Duodenal mucosa (tissue), 2 donors: ENCODE results near the gene LRMDA.

Experiments used
- H3K27ac ChIP-seq: one replicate; pipeline ENCODE4 v1.7.0; 2013; ENCODE audit warnings: low read depth, low read length
- H3K27me3 ChIP-seq, 2 donors: one replicate each; pipeline ENCODE4 v1.7.0; 2013; ENCODE audit warnings: low read length in 2 of 2, control low read depth in 1 of 2; ENCODE audit not compliant: insufficient read depth in 2 of 2, control insufficient read depth in 1 of 2
- H3K36me3 ChIP-seq, 2 donors: one replicate each; pipeline ENCODE4 v1.7.0; 2013; ENCODE audit warnings: low read length in 2 of 2, control low read depth in 1 of 2; ENCODE audit not compliant: insufficient read depth in 2 of 2, control insufficient read depth in 1 of 2
- H3K4me1 ChIP-seq, 2 donors: one replicate each; pipeline ENCODE4 v1.7.0; 2013; ENCODE audit warnings: low read length in 2 of 2, control low read depth in 1 of 2; ENCODE audit not compliant: insufficient read depth in 2 of 2, control insufficient read depth in 1 of 2
- H3K4me3 ChIP-seq, 2 donors: one replicate each; pipeline ENCODE4 v1.7.0; 2013; ENCODE audit warnings: low read length in 2 of 2, low read depth in 1 of 2
- H3K9ac ChIP-seq, 2 donors: one replicate each; pipeline ENCODE4 v1.7.0; 2013; ENCODE audit warnings: low read length in 2 of 2, low read depth in 1 of 2
- H3K9me3 ChIP-seq, 2 donors: one replicate each; pipeline ENCODE4 v1.7.0; 2013; ENCODE audit warnings: low read length in 2 of 2, control low read depth in 1 of 2; ENCODE audit not compliant: control insufficient read depth in 1 of 2

Gene LRMDA

GRCh38 chr10:75530299-75530698 lies 98.9 kb downstream of the LRMDA start:
- Histone ChIP-seq H3K9me3 (no peaks in the 10 kb centered on the region), H3K27ac (no peak overlapping the region), H3K4me1 (no peaks in the 10 kb centered on the region), H3K9ac (no peak overlapping the region), H3K36me3 (no peaks in the 10 kb centered on the region), H3K4me3 (no peak overlapping the region), H3K27me3 (no peaks in the 10 kb centered on the region)

- H3K27ac ChIP-seq: no peak overlapping the region
- H3K4me1 ChIP-seq: no peaks in the 10 kb centered on the region
- H3K4me3 ChIP-seq: no peak overlapping the region
- no peak overlapping the region for H3K9ac ChIP-seq
- H3K27me3 ChIP-seq: no peaks in the 10 kb centered on the region
- H3K9me3 ChIP-seq: no peaks in the 10 kb centered on the region
- no peaks in the 10 kb centered on the region for H3K36me3 ChIP-seq
Observed at GRCh38 chr10:75531571-75532031, 100.2 kb downstream of the LRMDA start.

GRCh38 chr10:75532253-75532924 lies 101.0 kb downstream of the LRMDA start:
- Histone ChIP-seq H3K9me3 (no peaks in the 10 kb centered on the region), H3K36me3 (no peaks in the 10 kb centered on the region), H3K4me1 (no peaks in the 10 kb centered on the region), H3K4me3 (no peak overlapping the region), H3K27ac (no peak overlapping the region), H3K27me3 (no peaks in the 10 kb centered on the region), H3K9ac (no peak overlapping the region)

GRCh38 chr10:75538144-75538543 lies 106.7 kb downstream of the LRMDA start:
- no peaks in the 10 kb centered on the region for H3K27me3 ChIP-seq
- H3K27ac ChIP-seq: no peak overlapping the region
- H3K36me3 ChIP-seq: no peaks in the 10 kb centered on the region
- no peak overlapping the region for H3K9ac ChIP-seq
- H3K4me1 ChIP-seq: no peaks in the 10 kb centered on the region
- H3K9me3 ChIP-seq: no peaks in the 10 kb centered on the region
- no peak overlapping the region for H3K4me3 ChIP-seq

GRCh38 chr10:75538765-75539164 lies 107.3 kb downstream of the LRMDA start:
- Histone ChIP-seq H3K4me1 (no peaks in the 10 kb centered on the region), H3K9me3 (no peaks in the 10 kb centered on the region), H3K4me3 (no peak overlapping the region), H3K27me3 (no peaks in the 10 kb centered on the region), H3K27ac (no peak overlapping the region), H3K36me3 (no peaks in the 10 kb centered on the region), H3K9ac (no peak overlapping the region)

GRCh38 chr10:75540357-75540966 lies 109.0 kb downstream of the LRMDA start:
- no peaks in the 10 kb centered on the region for H3K27me3 ChIP-seq
- H3K36me3 ChIP-seq: no peaks in the 10 kb centered on the region
- no peak overlapping the region for H3K27ac ChIP-seq
- H3K9me3 ChIP-seq: no peaks in the 10 kb centered on the region
- no peak overlapping the region for H3K9ac ChIP-seq
- no peaks in the 10 kb centered on the region for H3K4me1 ChIP-seq
- H3K4me3 ChIP-seq: no peak overlapping the region

- Histone ChIP-seq H3K27ac (no peak overlapping the region), H3K36me3 (no peaks in the 10 kb centered on the region), H3K9ac (no peak overlapping the region), H3K4me3 (no peak overlapping the region), H3K9me3 (no peaks in the 10 kb centered on the region), H3K4me1 (no peaks in the 10 kb centered on the region), H3K27me3 (no peaks in the 10 kb centered on the region)
Observed at GRCh38 chr10:75540981-75541380, 109.6 kb downstream of the LRMDA start.

GRCh38 chr10:75541411-75541810 lies 110.0 kb downstream of the LRMDA start:
- no peak overlapping the region for H3K4me3 ChIP-seq

GRCh38 chr10:75542084-75542483 lies 110.7 kb downstream of the LRMDA start:
- H3K27ac ChIP-seq: no peak overlapping the region

More at GRCh38 chr10:75541411-75541810, 110.0 kb downstream of the LRMDA start:
- Histone ChIP-seq H3K36me3 (no peaks in the 10 kb centered on the region), H3K4me1 (no peaks in the 10 kb centered on the region), H3K27ac (no peak overlapping the region), H3K27me3 (no peaks in the 10 kb centered on the region), H3K9me3 (no peaks in the 10 kb centered on the region), H3K9ac (no peak overlapping the region)

GRCh38 chr10:75542906-75543305 lies 111.5 kb downstream of the LRMDA start:
- Histone ChIP-seq H3K4me1 (no peaks in the 10 kb centered on the region), H3K9ac (no peak overlapping the region), H3K36me3 (no peaks in the 10 kb centered on the region), H3K27ac (no peak overlapping the region), H3K27me3 (no peaks in the 10 kb centered on the region), H3K9me3 (no peaks in the 10 kb centered on the region), H3K4me3 (no peak overlapping the region)

More at GRCh38 chr10:75542084-75542483, 110.7 kb downstream of the LRMDA start:
- Histone ChIP-seq H3K27me3 (no peaks in the 10 kb centered on the region), H3K36me3 (no peaks in the 10 kb centered on the region), H3K9ac (no peak overlapping the region), H3K4me3 (no peak overlapping the region), H3K4me1 (no peaks in the 10 kb centered on the region), H3K9me3 (no peaks in the 10 kb centered on the region)
